ENCODE data around the gene GUCY1B1. TPM values are rescaled to one million over a fixed set of nuclear protein-coding genes. Genes with fewer than 3 reads are reported as not detected.

The GUCY1B1 gene
- total RNA-seq, 2 donors from 2014 or later: 0.60 to 1.9 TPM

DNA sequence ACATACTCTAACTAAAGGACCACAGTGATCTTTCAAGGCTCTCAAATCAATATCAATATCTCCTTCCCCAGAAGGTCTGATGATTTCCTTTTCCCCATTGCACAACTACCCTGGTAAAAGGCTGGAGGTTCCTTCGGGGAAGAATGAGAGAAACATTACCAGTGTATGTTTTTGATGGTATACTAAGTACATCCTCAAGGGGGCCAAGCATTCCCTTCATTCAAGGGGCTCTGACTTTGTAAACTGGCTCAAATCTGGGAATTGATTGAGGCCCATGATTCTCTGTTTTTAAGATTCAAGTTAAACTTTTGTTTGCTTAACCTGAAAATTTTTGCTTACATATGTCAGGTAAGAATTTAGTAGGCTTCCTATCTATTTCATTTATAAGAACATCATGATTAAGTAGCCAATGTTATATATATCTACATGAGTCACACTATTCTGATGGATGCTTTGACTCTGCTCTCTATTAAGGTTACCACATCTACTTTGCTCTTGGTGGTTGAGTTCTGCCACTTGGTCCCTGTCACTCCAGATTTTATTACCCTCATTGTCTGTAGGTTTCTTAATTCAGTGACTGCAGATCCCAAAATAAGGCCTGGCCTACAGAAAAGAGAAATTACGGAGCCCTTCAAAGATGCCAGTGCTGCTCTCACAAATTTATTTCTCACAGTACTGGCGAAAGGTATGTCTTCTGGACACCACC lies 16.4 kb upstream of the GUCY1B1 start:
- H3K27ac Mint-ChIP-seq: no peak overlapping the region
- H3K36me3 Mint-ChIP-seq (ENCODE audit: insufficient read depth in 2 of 2): no peaks in the 10 kb centered on the region
- ATAC-seq (replicated peaks in 1 of 2) (no peak), DNase-seq (no peak)
- no peak overlapping the region for H3K4me3 Mint-ChIP-seq
- H3K9me3 Mint-ChIP-seq: no peaks in the 10 kb centered on the region
- H3K27me3 Mint-ChIP-seq (ENCODE audit: low read depth): no peaks in the 10 kb centered on the region
- H3K4me1 Mint-ChIP-seq (ENCODE audit: low read depth): no peaks in the 10 kb centered on the region

DNA sequence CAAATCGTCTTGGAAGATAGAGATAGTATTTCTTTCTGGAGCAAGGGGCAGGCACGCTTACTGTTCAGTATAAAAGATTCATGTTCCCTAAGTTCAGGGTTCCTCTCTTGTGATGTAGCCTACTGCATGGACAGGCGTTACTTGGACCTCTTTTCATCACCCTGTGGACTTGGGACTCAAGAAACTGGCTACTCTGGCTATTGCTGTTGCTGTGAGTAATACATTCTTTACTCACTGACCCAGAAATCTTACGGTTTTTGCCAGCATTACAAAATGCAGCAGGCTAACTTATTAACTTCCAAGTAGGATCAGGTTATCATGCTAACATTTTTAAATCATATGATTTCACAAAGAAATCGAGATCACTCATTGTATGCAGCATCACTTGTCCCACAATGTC lies 12.8 kb upstream of the GUCY1B1 start:
- no peaks in the 10 kb centered on the region for H3K36me3 Mint-ChIP-seq (ENCODE audit: insufficient read depth in 2 of 2)
- H3K9me3 Mint-ChIP-seq: no peaks in the 10 kb centered on the region
- H3K27me3 Mint-ChIP-seq (ENCODE audit: low read depth): no peaks in the 10 kb centered on the region
- H3K4me3 Mint-ChIP-seq: no peak overlapping the region
- H3K27ac Mint-ChIP-seq: no peak overlapping the region
- no peak for DNase-seq
- ATAC-seq (replicated peaks in 1 of 2): no peak
- H3K4me1 Mint-ChIP-seq (ENCODE audit: low read depth): no peaks in the 10 kb centered on the region

DNA sequence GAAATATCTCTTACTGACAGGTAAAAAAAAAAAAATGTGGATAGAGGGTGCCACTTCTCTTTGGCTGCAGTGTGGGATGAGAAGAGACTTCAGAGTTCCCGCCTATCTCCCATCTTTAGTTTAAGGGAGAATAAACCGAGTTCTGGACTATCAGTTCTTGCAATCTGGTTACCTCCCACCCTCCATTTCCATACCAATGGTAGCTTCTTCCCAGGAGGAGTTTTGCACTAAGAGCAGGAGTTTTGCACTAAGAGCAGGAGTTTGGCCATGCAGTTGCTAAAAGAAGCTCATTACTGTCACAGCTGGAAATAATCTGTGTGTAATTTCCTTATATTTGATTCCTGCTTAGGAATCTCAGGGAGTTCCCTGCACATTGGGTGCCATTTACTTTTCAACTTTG lies 10.8 kb upstream of the GUCY1B1 start:
- no peaks in the 10 kb centered on the region for H3K27me3 Mint-ChIP-seq (ENCODE audit: low read depth)
- no peaks in the 10 kb centered on the region for H3K36me3 Mint-ChIP-seq (ENCODE audit: insufficient read depth in 2 of 2)
- H3K4me1 Mint-ChIP-seq (ENCODE audit: low read depth): peaks cover 5% of the 10 kb centered on the region
- DNase-seq (no peak), ATAC-seq (replicated peaks in 1 of 2) (no peak)
- H3K27ac Mint-ChIP-seq: no peak overlapping the region
- H3K9me3 Mint-ChIP-seq: no peaks in the 10 kb centered on the region
- no peak overlapping the region for H3K4me3 Mint-ChIP-seq

DNA sequence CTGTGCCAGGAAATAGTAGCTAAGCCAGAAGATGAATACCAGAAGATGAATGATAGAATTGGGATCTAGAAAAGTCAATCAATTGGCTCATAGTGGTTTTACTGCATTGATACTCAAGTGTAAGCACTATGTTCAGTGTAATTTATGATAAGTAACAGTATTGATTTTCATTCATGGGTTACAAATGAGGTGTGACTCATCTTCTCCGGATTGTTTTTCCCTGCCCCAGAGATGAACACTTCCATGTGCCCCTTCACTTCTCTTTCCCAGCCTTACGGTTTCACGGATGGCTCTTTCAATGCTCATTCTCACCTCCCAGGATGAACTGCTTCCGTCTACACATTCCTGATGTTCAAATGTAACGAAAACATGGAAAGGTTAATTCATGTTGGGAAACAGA lies 9.8 kb upstream of the GUCY1B1 start:
- no peak for DNase-seq
- no peak overlapping the region for H3K4me3 Mint-ChIP-seq
- H3K36me3 Mint-ChIP-seq (ENCODE audit: insufficient read depth in 2 of 2): no peaks in the 10 kb centered on the region
- H3K9me3 Mint-ChIP-seq: no peaks in the 10 kb centered on the region
- H3K27me3 Mint-ChIP-seq (ENCODE audit: low read depth): no peaks in the 10 kb centered on the region
- H3K27ac Mint-ChIP-seq: no peak overlapping the region
- peaks cover 5% of the 10 kb centered on the region for H3K4me1 Mint-ChIP-seq (ENCODE audit: low read depth)
- ATAC-seq (replicated peaks in 1 of 2): no peak

DNA sequence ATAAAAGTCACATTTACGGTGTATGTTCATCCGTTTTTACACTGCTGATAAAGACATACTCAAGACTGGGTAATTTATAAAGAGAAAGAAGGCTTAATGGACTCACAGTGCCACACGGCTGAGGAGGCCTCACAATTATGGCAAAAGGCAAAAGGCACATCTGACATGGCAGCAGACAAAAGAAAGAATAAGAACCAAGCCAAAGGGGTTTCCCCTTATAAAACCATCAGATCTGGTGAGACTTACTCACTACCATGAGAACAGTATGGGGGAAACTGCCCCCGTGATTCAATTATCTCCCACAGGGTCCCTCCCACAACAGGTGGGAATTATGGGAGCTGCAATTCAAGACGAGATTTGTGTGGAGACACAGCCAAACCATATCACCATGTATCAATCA lies 7.3 kb upstream of the GUCY1B1 start:
- no peak for ATAC-seq (replicated peaks in 1 of 2)
- no peak overlapping the region for H3K27ac Mint-ChIP-seq
- H3K9me3 Mint-ChIP-seq: no peaks in the 10 kb centered on the region
- no peak for DNase-seq
- peaks cover under 1% of the 10 kb centered on the region for H3K27me3 Mint-ChIP-seq (ENCODE audit: low read depth)
- peaks cover 5% of the 10 kb centered on the region for H3K4me1 Mint-ChIP-seq (ENCODE audit: low read depth)
- no peaks in the 10 kb centered on the region for H3K36me3 Mint-ChIP-seq (ENCODE audit: insufficient read depth in 2 of 2)
- no peak overlapping the region for H3K4me3 Mint-ChIP-seq

DNA sequence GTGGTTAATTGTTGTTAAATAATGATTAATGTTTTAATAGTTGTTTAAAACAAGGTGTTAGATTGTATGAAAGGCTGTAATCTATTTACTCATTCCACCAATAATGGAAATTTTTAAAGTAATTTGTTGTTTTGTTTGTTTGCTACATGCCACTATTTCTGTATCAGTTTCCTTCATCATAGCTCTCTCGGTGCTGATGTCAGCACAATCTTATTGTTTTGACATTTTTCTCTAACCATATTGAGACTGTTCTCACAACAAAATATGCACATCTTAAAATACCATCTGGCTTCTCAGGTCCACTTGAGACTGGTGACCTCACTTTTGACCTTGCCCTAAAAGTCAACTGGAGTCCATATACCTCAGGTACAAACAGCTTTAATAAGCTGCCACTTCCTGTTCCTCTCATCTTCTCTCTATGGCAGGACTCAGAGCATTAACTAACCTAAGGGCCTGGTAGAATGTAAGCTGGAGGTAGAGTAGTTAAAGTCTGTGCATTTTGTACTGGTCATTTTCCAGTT lies 1.0 kb upstream of the GUCY1B1 start:
- H3K4me3 Mint-ChIP-seq: no peak overlapping the region
- H3K36me3 Mint-ChIP-seq (ENCODE audit: insufficient read depth in 2 of 2): peaks cover 4 to 9% of the 10 kb centered on the region in 2 donors
- H3K27me3 Mint-ChIP-seq (ENCODE audit: low read depth): peaks cover 26% of the 10 kb centered on the region
- ATAC-seq (replicated peaks in 1 of 2) (no peak), DNase-seq (no peak)
- no peak overlapping the region for H3K27ac Mint-ChIP-seq
- no peaks in the 10 kb centered on the region for H3K4me1 Mint-ChIP-seq (ENCODE audit: low read depth)
- H3K9me3 Mint-ChIP-seq: peaks cover 0 to 2% of the 10 kb centered on the region in 2 donors

DNA sequence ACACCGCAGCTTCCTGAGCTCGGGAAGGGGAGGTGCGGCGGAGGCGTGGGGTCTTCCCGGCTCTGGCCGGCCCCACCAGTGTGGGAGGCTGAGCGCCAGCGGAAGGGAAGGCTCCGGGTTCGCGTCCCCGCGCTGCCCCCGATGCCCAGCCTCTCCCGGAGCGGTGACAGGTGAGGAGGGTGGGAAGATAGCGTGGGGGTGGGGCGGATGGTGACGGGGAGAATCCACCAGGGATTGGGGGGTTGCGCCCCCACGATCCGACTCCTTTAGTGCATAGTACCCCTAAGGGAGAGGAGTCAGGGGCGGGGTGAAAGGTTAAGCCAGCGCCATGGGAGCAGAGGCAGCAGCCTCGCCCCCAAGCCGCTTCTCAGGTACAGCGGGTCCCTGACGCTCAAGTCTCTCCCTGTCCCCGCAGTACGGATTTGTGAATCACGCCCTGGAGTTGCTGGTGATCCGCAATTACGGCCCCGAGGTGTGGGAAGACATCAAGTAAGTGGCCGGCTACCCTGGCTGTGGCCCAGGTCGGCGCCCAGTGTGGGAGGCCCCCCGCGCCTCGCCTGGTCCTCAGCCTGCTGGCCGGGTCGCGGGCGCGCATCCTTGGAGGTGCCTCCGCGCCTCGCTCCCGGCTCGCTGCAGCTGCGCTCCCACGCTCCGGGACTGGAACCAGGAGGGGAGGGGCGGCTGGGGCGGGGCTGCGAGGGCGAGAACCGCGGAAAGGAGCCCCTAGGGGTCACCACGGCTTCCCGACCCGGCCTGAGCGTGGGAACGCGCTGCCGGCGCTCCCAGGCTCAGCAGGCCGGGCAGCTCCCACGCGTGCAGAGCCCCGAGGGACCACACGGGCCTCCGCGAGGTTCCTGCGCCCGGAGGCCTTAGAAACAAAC lies 791 bp downstream of the GUCY1B1 start:
- DNase-seq (peak; percentile 7 to 10), ATAC-seq (replicated peaks in 1 of 2) (peak in 1 of 2 donors; percentile 5)
- H3K27ac Mint-ChIP-seq: no peak overlapping the region
- H3K27me3 Mint-ChIP-seq (ENCODE audit: low read depth): peaks cover 26% of the 10 kb centered on the region
- H3K9me3 Mint-ChIP-seq: peaks cover 0 to 2% of the 10 kb centered on the region in 2 donors
- peaks cover 4 to 9% of the 10 kb centered on the region in 2 donors for H3K36me3 Mint-ChIP-seq (ENCODE audit: insufficient read depth in 2 of 2)
- H3K4me3 Mint-ChIP-seq: peak overlapping the region; percentile 49 to 67
- no peaks in the 10 kb centered on the region for H3K4me1 Mint-ChIP-seq (ENCODE audit: low read depth)

DNA sequence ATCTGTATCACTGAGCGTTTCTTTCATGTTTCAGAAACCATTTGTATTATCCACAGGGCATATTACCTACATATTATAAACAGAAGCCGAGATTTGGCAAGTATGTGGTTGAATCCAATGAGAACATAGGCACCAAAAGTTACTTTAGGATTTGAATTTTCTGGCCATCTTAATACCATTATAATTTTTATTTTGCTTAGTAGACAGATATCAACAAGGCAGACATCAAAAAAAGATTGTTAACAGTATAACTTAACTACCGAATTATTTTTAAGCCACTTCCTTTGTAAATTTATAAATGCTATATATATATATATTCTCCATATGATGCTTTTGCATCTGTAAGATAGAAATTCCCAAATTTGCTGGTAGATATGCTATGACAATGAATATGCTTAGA lies 2.2 kb downstream of the GUCY1B1 start:
- H3K4me3 Mint-ChIP-seq: no peak overlapping the region
- peaks cover 4 to 9% of the 10 kb centered on the region in 2 donors for H3K36me3 Mint-ChIP-seq (ENCODE audit: insufficient read depth in 2 of 2)
- peaks cover 0 to 2% of the 10 kb centered on the region in 2 donors for H3K9me3 Mint-ChIP-seq
- ATAC-seq (replicated peaks in 1 of 2) (no peak), DNase-seq (no peak)
- H3K27ac Mint-ChIP-seq: no peak overlapping the region
- H3K4me1 Mint-ChIP-seq (ENCODE audit: low read depth): no peaks in the 10 kb centered on the region
- H3K27me3 Mint-ChIP-seq (ENCODE audit: low read depth): peaks cover 26% of the 10 kb centered on the region

DNA sequence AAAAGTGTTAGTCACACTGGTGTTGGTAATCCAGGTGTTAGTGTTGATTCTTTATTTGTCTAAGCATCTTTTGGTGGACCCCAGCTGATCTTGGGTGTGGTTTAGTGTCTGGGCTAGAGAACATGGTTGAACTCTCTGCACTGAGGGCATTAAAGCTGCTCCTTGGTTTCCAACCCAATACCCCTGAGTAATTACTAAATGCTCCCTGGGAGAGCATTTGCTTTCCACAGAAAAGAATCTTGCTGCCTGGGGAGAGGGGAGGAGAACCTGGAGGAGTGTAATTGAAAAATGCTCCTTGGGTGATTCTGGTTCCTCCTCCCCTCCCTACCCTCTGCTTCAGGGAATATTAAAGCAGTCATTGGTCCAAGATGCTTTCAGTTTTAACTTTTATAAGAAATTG lies 3.1 kb downstream of the GUCY1B1 start:
- H3K4me3 Mint-ChIP-seq: no peak overlapping the region
- no peaks in the 10 kb centered on the region for H3K4me1 Mint-ChIP-seq (ENCODE audit: low read depth)
- H3K36me3 Mint-ChIP-seq (ENCODE audit: insufficient read depth in 2 of 2): peaks cover 4 to 8% of the 10 kb centered on the region in 2 donors
- H3K27me3 Mint-ChIP-seq (ENCODE audit: low read depth): peaks cover 22% of the 10 kb centered on the region
- H3K9me3 Mint-ChIP-seq: peaks cover 0 to under 1% of the 10 kb centered on the region in 2 donors
- ATAC-seq (replicated peaks in 1 of 2): no peak
- no peak overlapping the region for H3K27ac Mint-ChIP-seq
- DNase-seq: no peak

DNA sequence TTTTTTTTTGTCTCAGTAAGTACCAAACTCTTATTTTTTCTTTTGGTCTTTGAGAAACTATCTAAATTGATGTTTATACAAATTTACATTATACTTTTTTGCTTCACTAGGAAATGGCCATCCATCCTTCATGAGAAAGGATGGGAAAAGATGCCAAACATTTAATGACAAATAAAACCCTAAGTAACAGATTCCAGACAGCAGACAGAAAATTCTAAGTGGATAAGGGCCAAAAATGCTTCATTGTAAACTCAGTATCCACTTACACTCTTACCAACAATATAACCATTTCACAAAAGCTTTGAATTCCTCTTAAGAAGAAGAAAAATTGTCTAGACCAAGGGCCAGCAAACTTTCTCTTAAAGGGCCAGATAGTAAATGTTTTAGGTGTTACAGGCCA lies 3.5 kb downstream of the GUCY1B1 start:
- Mint-ChIP-seq H3K27ac (no peak overlapping the region), H3K4me1 (ENCODE audit: low read depth) (no peaks in the 10 kb centered on the region), H3K27me3 (ENCODE audit: low read depth) (peaks cover 20% of the 10 kb centered on the region), H3K4me3 (no peak overlapping the region), H3K9me3 (no peaks in the 10 kb centered on the region), H3K36me3 (ENCODE audit: insufficient read depth in 2 of 2) (peaks cover 4 to 7% of the 10 kb centered on the region in 2 donors)
- ATAC-seq (replicated peaks in 1 of 2) (no peak), DNase-seq (no peak)

DNA sequence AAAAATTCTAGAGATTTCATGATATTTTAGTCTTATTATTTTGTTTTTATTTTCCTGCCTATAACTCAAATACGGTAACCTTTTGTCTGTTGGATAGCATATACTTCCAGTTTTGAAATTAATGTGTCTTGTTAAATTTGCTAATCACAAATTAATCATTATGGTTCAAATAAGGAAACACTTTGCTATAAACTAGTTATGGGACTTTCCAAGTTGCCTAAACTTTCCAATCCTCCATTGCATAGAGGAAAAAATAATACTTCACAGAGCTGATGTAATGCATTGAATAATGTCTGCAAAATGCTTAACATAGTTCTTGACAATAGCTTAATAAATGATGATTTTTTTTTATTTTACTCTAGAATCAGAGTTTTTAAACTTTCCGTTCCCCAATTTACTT lies 4.7 kb downstream of the GUCY1B1 start:
- peaks cover 12% of the 10 kb centered on the region for H3K27me3 Mint-ChIP-seq (ENCODE audit: low read depth)
- H3K27ac Mint-ChIP-seq: no peak overlapping the region
- H3K9me3 Mint-ChIP-seq: no peaks in the 10 kb centered on the region
- H3K4me1 Mint-ChIP-seq (ENCODE audit: low read depth): no peaks in the 10 kb centered on the region
- ATAC-seq (replicated peaks in 1 of 2) (no peak), DNase-seq (no peak)
- no peak overlapping the region for H3K4me3 Mint-ChIP-seq
- H3K36me3 Mint-ChIP-seq (ENCODE audit: insufficient read depth in 2 of 2): peaks cover 1% of the 10 kb centered on the region in 2 donors

DNA sequence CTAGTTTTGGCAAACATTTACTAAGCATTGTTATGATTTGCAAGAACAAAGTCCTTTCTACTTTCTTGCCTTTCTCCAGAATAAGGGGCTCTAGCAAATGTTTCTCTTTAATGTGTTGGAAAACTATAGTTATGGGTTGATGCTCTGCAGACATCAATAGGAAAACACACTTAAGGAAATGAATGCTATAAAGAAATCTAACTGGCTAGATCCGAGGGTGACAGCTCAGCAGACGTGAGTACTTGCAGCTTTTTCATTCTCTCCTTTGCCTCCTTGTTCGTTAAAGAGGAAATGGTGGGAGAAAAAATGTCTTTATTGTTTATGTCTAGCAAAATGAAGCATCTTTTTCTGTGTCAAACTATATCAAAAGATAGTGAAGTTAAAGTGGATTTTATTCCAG lies 6.3 kb downstream of the GUCY1B1 start:
- Mint-ChIP-seq H3K4me1 (ENCODE audit: low read depth) (no peaks in the 10 kb centered on the region), H3K36me3 (ENCODE audit: insufficient read depth in 2 of 2) (no peaks in the 10 kb centered on the region), H3K9me3 (no peaks in the 10 kb centered on the region)

DNA sequence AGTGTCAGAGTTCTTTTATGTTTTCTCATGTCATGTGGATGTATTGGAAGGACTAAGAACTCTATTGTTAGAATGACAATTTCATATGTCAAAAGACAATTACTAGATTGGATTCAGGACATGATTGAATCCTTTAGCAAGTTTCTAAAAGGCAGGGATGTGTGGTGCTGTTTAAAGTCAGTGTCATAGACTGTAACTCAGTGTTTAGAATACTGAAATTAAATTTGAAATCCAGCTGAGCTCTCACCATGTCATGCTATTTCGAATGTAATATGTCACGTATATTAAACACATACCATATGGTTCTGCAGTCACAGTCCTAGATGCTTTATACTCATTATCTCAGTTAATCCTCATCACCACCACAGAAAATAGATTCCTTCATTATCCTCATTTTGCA lies 7.8 kb downstream of the GUCY1B1 start:
- Mint-ChIP-seq H3K9me3 (no peaks in the 10 kb centered on the region), H3K27me3 (ENCODE audit: low read depth) (peaks cover 6% of the 10 kb centered on the region), H3K4me3 (no peak overlapping the region), H3K27ac (no peak overlapping the region), H3K4me1 (ENCODE audit: low read depth) (no peaks in the 10 kb centered on the region), H3K36me3 (ENCODE audit: insufficient read depth in 2 of 2) (no peaks in the 10 kb centered on the region)
- DNase-seq (no peak), ATAC-seq (replicated peaks in 1 of 2) (no peak)

More for the DNA sequence above, 6.3 kb downstream of the GUCY1B1 start:
- no peak overlapping the region for H3K27ac Mint-ChIP-seq
- peaks cover 15% of the 10 kb centered on the region for H3K27me3 Mint-ChIP-seq (ENCODE audit: low read depth)
- no peak overlapping the region for H3K4me3 Mint-ChIP-seq
- no peak for DNase-seq
- ATAC-seq (replicated peaks in 1 of 2): no peak
